Stomach (tissue), 9 donors: Measurements from ENCODE around the gene MATK. TPM values are rescaled to one million over a fixed set of nuclear protein-coding genes. Genes with fewer than 3 reads are reported as not detected.
A peak's percentile ranks its signal among the peaks of the same experiment; 100 is the strongest.

Experiments
- DNase-seq, 2 donors: peaks; one replicate each; pipeline versions ENCODE4 v3.0.0 to v3.0.0-alpha.2; 2013 to 2019
- H3K27ac ChIP-seq, 5 donors: fragments of 200-600 bp in 4 of 5; sonication (generic) in 4 of 5; one replicate each; pipeline ENCODE4 v1.5.1; 2013 to 2019; ENCODE audit warnings: mild to moderate bottlenecking in 1 of 5, moderate library complexity in 1 of 5
- H3K27me3 ChIP-seq, 3 donors: fragments of 200-600 bp; sonication (generic); one replicate each; pipeline ENCODE4 v1.5.1; 2017 to 2019; ENCODE audit warnings: mixed run types in 1 of 3
- H3K36me3 ChIP-seq, 4 donors: fragments of 200-600 bp; sonication (generic); 1 replicate in 3 of 4; 2 replicates in 1 of 4; pipeline ENCODE4 v1.5.1; 2016 to 2019
- H3K4me1 ChIP-seq, 4 donors: fragments of 200-600 bp; sonication (generic); one replicate each; pipeline ENCODE4 v1.5.1; 2016 to 2019
- H3K4me3 ChIP-seq, 4 donors: fragments of 200-600 bp; sonication (generic) in 3 of 4; one replicate each; pipeline ENCODE4 v1.5.1; 2016 to 2019; ENCODE audit warnings: mild to moderate bottlenecking in 1 of 4
- H3K9me3 ChIP-seq, 4 donors: fragments of 200-600 bp; sonication (generic); one replicate each; pipeline ENCODE4 v1.5.1; 2016 to 2019
- CTCF ChIP-seq, 7 experiments: fragments of 450-650 bp in 4 of 7; fragments of 200-600 bp in 3 of 7; sonication (generic) in 3 of 7; IDR thresholded peaks; one replicate each; pipeline ENCODE4 v1.5.1; 2016 to 2019; ENCODE audit warnings: antibody characterized with exemption in 7 of 7, control low read depth in 2 of 7, mild to moderate bottlenecking in 1 of 7
- EP300 ChIP-seq: sonication (generic); formaldehyde crosslinking; IDR thresholded peaks from one replicate; pipeline ENCODE4 v1.6.1; 2017; ENCODE audit warnings: antibody characterized with exemption
- POLR2A ChIP-seq, 4 donors: fragments of 450-650 bp; IDR thresholded peaks; one replicate each; pipeline ENCODE4 v1.6.1; 2016; ENCODE audit warnings: antibody characterized with exemption in 4 of 4, control low read depth in 2 of 4, mild to moderate bottlenecking in 1 of 4, moderate library complexity in 1 of 4
- POLR2AphosphoS5 ChIP-seq, 3 donors: sonication (generic); formaldehyde crosslinking; IDR thresholded peaks; one replicate each; pipeline ENCODE4 v1.6.1; 2016; ENCODE audit warnings: antibody characterized with exemption in 3 of 3
- WGBS, 5 donors: extraction: QIAGEN DNeasy Blood & Tissue Kit in 3 of 5; methylation state at CpG; one replicate each; pipeline versions ENCODE4 v1.1.5 to v1.1.7; 2013 to 2018; 5-methylcytosine and 5-hydroxymethylcytosine counted together
- intact Hi-C: fragments of 100-400 bp; cut with DNase I; formaldehyde crosslinking; loops from one replicate; pipeline ENCODE4 v1.15.1; 2023; ENCODE audit warnings: low total_unique reads
- polyA plus RNA-seq, 3 donors: library from polyadenylated mRNA; stranded (reverse); fragments of 200-250 nt; gene quantifications; one replicate each; pipeline ENCODE4 v1.2.3, GENCODE V29; 2013
- total RNA-seq, 5 donors: library from RNA; depleted of rRNA; stranded (reverse); fragments of >200 nt; gene quantifications; one replicate each; pipeline versions ENCODE4 v1.1.0 to v1.2.3, GENCODE V29; 2014 to 2016
- donor health status: healthy with polysubstance abuse.
- donor health status: Bipolar disorder and iron deficiency.
- donor health status: healthy.

Gene MATK
- total and polyA plus RNA-seq, 8 donors, result 1.4 to 48.7 (median 3.4) TPM; not detected in 1

- H3K9me3 ChIP-seq, result peaks cover 0 to 14% (median 12%) of the 10 kb centered on the region in 4 donors
- H3K27ac ChIP-seq, result no peak overlapping the region
- peaks cover 0 to 74% (median 47%) of the 10 kb centered on the region in 3 donors for H3K27me3 ChIP-seq
- intact Hi-C loops, result no loop called here
- 33 to 45% (median 40%) methylated on average over 16 to 21 of the region's 21 CpGs for WGBS, 5 donors
- peaks cover 7 to 13% (median 10%) of the 10 kb centered on the region in 4 donors for H3K4me1 ChIP-seq
- no peak for TF ChIP-seq POLR2A (IDR thresholded peaks at IDR 0.05)
- no peak for TF ChIP-seq CTCF (IDR thresholded peaks at IDR 0.05)
- no peak for TF ChIP-seq EP300
- TF ChIP-seq POLR2AphosphoS5 (IDR thresholded peaks at IDR 0.05), result no peak
- no peak for DNase-seq
- H3K36me3 ChIP-seq, result no peaks in the 10 kb centered on the region
- peak overlapping the region in 3 of 4 donors; percentile 20 to 25 (median 25) for H3K4me3 ChIP-seq
Observed at GRCh38 chr19:3800996-3801395, 14.8 kb upstream of the MATK start.

DNA sequence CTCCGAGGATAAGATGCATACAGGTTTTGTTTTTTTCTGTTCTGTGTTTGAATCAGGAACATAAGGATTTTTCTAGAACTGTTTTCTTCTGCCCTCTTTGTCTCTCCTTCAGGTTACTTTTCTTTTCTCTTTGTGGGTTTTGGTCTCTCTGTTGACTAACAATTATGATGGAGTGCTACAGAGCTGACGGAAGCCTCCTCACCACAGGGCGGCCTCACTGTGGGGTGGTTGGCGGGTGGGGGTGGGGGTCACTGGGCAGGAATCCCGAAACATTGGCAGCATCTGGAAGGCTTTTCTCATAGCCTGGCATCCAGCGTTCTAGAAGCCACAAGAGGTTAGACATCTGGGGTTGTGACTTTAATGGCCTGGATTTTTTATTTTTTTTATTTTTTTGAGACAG, 12.0 kb upstream of the MATK start:
- TF ChIP-seq POLR2A (IDR thresholded peaks at IDR 0.05), result no peak
- TF ChIP-seq POLR2AphosphoS5 (IDR thresholded peaks at IDR 0.05), result no peak
- TF ChIP-seq EP300, result no peak
- TF ChIP-seq CTCF (IDR thresholded peaks at IDR 0.05), result no peak
- 57 to 66% (median 60%) methylated on average over 6 of the region's 6 CpGs for WGBS, 5 donors
- H3K9me3 ChIP-seq, result peaks cover 0 to 14% (median 13%) of the 10 kb centered on the region in 4 donors

GRCh38 chr19:3796358-3796757, 10.2 kb upstream of the MATK start:
- Histone ChIP-seq H3K4me3 (no peak overlapping the region), H3K27me3 (peaks cover 0 to 39% (median 18%) of the 10 kb centered on the region in 3 donors), H3K36me3 (no peaks in the 10 kb centered on the region), H3K9me3 (peaks cover 0 to 14% (median 13%) of the 10 kb centered on the region in 4 donors), H3K4me1 (peaks cover 3 to 7% (median 5%) of the 10 kb centered on the region in 4 donors), H3K27ac (no peak overlapping the region)
- WGBS, 5 donors, result 96 to 98% (median 97%) methylated on average over 2 of the region's 2 CpGs
- no peak for DNase-seq
- intact Hi-C loops, result no loop called here
- TF ChIP-seq POLR2A (IDR thresholded peaks at IDR 0.05), result no peak
- TF ChIP-seq POLR2AphosphoS5 (IDR thresholded peaks at IDR 0.05), result no peak
- TF ChIP-seq EP300, result no peak
- no peak for TF ChIP-seq CTCF (IDR thresholded peaks at IDR 0.05)

More for the DNA sequence above, 12.0 kb upstream of the MATK start:
- H3K36me3 ChIP-seq, result no peaks in the 10 kb centered on the region
- H3K27ac ChIP-seq, result no peak overlapping the region
- peaks cover 7 to 13% (median 10%) of the 10 kb centered on the region in 4 donors for H3K4me1 ChIP-seq
- no peak overlapping the region for H3K4me3 ChIP-seq
- intact Hi-C loops, result no loop called here
- no peak for DNase-seq
- H3K27me3 ChIP-seq, result peaks cover 0 to 57% (median 34%) of the 10 kb centered on the region in 3 donors

- no peak overlapping the region for H3K4me3 ChIP-seq
- H3K4me1 ChIP-seq, result no peaks in the 10 kb centered on the region
- DNase-seq, result no peak
- 82 to 100% (median 91%) methylated on average over 3 of the region's 3 CpGs for WGBS, 5 donors
- TF ChIP-seq POLR2AphosphoS5 (IDR thresholded peaks at IDR 0.05) (no peak), EP300 (no peak), POLR2A (IDR thresholded peaks at IDR 0.05) (no peak), CTCF (IDR thresholded peaks at IDR 0.05) (no peak)
- intact Hi-C loops, result no loop called here
- H3K9me3 ChIP-seq, result peaks cover 0 to 22% (median 17%) of the 10 kb centered on the region in 4 donors
- H3K27ac ChIP-seq, result no peak overlapping the region
- H3K36me3 ChIP-seq, result no peaks in the 10 kb centered on the region
- H3K27me3 ChIP-seq, result peaks cover 0 to 28% (median 5%) of the 10 kb centered on the region in 3 donors
Observed at GRCh38 chr19:3793799-3794198, 7.6 kb upstream of the MATK start.
